ENCODE results near the gene RAB31.

The RAB31 gene

GRCh38 chr18:9906481-9906880, 198.4 kb downstream of the RAB31 start:
- no peaks in the 10 kb centered on the region for H3K36me3 ChIP-seq (ENCODE audit: control insufficient read depth in 2 of 2, insufficient read depth in 1 of 2, low read length in 2 of 2)
- CTCF ChIA-PET, result no interaction called here
- H3K4me1 ChIP-seq (ENCODE audit: control insufficient read depth, insufficient read depth, low read length), result no peaks in the 10 kb centered on the region
- no peak overlapping the region for H3K27ac ChIP-seq (ENCODE audit: extremely low read depth, low read depth, low read length)
- H3K4me3 ChIP-seq (ENCODE audit: low read depth, low read length), result no peak overlapping the region
- POLR2A ChIA-PET, result interaction anchor here (1.3 kb wide), 1 partner anchor 7 kb away, joined by 4 read pairs; the partner anchor contains the start of gene VAPA
- TF ChIP-seq ZNF518A (tag by site-specific recombination; conservative IDR thresholded peaks at IDR 0.05; ENCODE audit: low read depth), result no peak
- no peak for TF ChIP-seq YY2 (tag by site-specific recombination; IDR thresholded peaks at IDR 0.05)
- TF ChIP-seq ZNF48 (tag by site-specific recombination; IDR thresholded peaks at IDR 0.05), result no peak
- no peaks in the 10 kb centered on the region for H3K9me3 ChIP-seq (ENCODE audit: control insufficient read depth, insufficient read depth, low read depth, low read length)

- ChIA-PET POLR2A (no interaction called here), CTCF (interaction anchor here (0.8 kb wide), 1 partner anchor 9 kb away, joined by 3 read pairs; no protein-coding TSS in a partner anchor)
- no peak overlapping the region for H3K27ac ChIP-seq (ENCODE audit: extremely low read depth, low read depth, low read length)
- H3K36me3 ChIP-seq (ENCODE audit: control insufficient read depth in 2 of 2, insufficient read depth in 1 of 2, low read length in 2 of 2), result no peaks in the 10 kb centered on the region
- no peaks in the 10 kb centered on the region for H3K4me1 ChIP-seq (ENCODE audit: control insufficient read depth, insufficient read depth, low read length)
- H3K4me3 ChIP-seq (ENCODE audit: low read depth, low read length), result no peak overlapping the region
- H3K9me3 ChIP-seq (ENCODE audit: control insufficient read depth, insufficient read depth, low read depth, low read length), result no peaks in the 10 kb centered on the region
- TF ChIP-seq ZNF2 (tag by site-specific recombination; IDR thresholded peaks at IDR 0.05) (no peak), ZXDB (tag by site-specific recombination; IDR thresholded peaks at IDR 0.05) (0 out of 2 replicates have a peak, but pooled peaks have one; percentile 13), ZNF544 (tag by site-specific recombination; IDR thresholded peaks at IDR 0.05) (no peak), ZNF221 (tag by site-specific recombination; IDR thresholded peaks at IDR 0.05; ENCODE audit: borderline replicate concordance) (no peak), TCF7L2 (IDR thresholded peaks at IDR 0.05; ENCODE audit: borderline replicate concordance, low read depth, low read length) (no peak), ZNF335 (tag by site-specific recombination; conservative IDR thresholded peaks at IDR 0.05) (0 out of 2 replicates have a peak, but pooled peaks have one; percentile 8), PRDM6 (tag by site-specific recombination; IDR thresholded peaks at IDR 0.05) (peak; percentile 55), SP7 (tag by site-specific recombination; IDR thresholded peaks at IDR 0.05) (peak; percentile 80), ZNF792 (tag by site-specific recombination; IDR thresholded peaks at IDR 0.05) (no peak), ZNF791 (tag by site-specific recombination; IDR thresholded peaks at IDR 0.05) (no peak), ZNF148 (tag by site-specific recombination; IDR thresholded peaks at IDR 0.05; ENCODE audit: borderline replicate concordance) (no peak), ZFP69B (tag by site-specific recombination; IDR thresholded peaks at IDR 0.05) (no peak), OSR2 (tag by site-specific recombination; IDR thresholded peaks at IDR 0.05) (peak; percentile 81; the same call in 1 of the 2 replicates), ZNF211 (tag by site-specific recombination; IDR thresholded peaks at IDR 0.05; ENCODE audit: low read depth) (no peak), ZNF639 (tag by site-specific recombination; IDR thresholded peaks at IDR 0.05) (peak; percentile 30; the same call in 1 of the 2 replicates), ATF2 (tag by site-specific recombination; IDR thresholded peaks at IDR 0.05; ENCODE audit: low read depth) (0 out of 2 replicates have a peak, but pooled peaks have one; percentile 31), ZNF629 (tag by site-specific recombination; IDR thresholded peaks at IDR 0.05) (peak; percentile 69), ZNF768 (tag by site-specific recombination; IDR thresholded peaks at IDR 0.05) (no peak), ZNF843 (tag by site-specific recombination; IDR thresholded peaks at IDR 0.05) (0 out of 2 replicates have a peak, but pooled peaks have one; percentile 21), FEZF1 (tag by site-specific recombination; IDR thresholded peaks at IDR 0.05) (no peak), ZIC2 (tag by site-specific recombination; IDR thresholded peaks at IDR 0.05) (0 out of 2 replicates have a peak, but pooled peaks have one; percentile 20)
Measured at GRCh38 chr18:9907867-9908266, 199.8 kb downstream of the RAB31 start.
